Tibial artery (tissue), 4 donors: ENCODE data around the gene LYRM2.

Experiments used
- DNase-seq, 2 donors: peaks; one replicate each; pipeline ENCODE4 v3.0.0-alpha.2; 2019
- H3K27ac ChIP-seq, 2 donors: fragments of 200-600 bp; sonication (generic) in 1 of 2; 1 replicate in 1 of 2; 2 replicates in 1 of 2; pipeline ENCODE4 v1.5.1; 2018 to 2019; ENCODE audit warnings: mild to moderate bottlenecking in 1 of 2
- H3K27me3 ChIP-seq, 2 donors: fragments of 200-600 bp; sonication (generic) in 1 of 2; one replicate each; pipeline versions ENCODE4 v1.5.1 to v1.6.0; 2016 to 2019
- H3K36me3 ChIP-seq, 3 donors: fragments of 200-600 bp; sonication (generic) in 2 of 3; one replicate each; pipeline ENCODE4 v1.5.1; 2016 to 2019; ENCODE audit warnings: mild to moderate bottlenecking in 2 of 3
- H3K4me1 ChIP-seq, 4 donors: fragments of 200-600 bp; sonication (generic) in 2 of 4; 1 replicate in 3 of 4; 2 replicates in 1 of 4; pipeline ENCODE4 v1.5.1; 2016 to 2019
- H3K4me3 ChIP-seq, 2 donors: fragments of 200-600 bp; sonication (generic) in 1 of 2; 1 replicate in 1 of 2; 2 replicates in 1 of 2; pipeline ENCODE4 v1.5.1; 2018 to 2019; ENCODE audit warnings: mild to moderate bottlenecking in 2 of 2
- H3K9me3 ChIP-seq, 3 donors: fragments of 200-600 bp; sonication (generic) in 1 of 3; one replicate each; pipeline ENCODE4 v1.5.1; 2016 to 2019
- CTCF ChIP-seq, 2 experiments: fragments of 200-600 bp in 1 of 2; fragments of 450-650 bp in 1 of 2; IDR thresholded peaks; one replicate each; pipeline ENCODE4 v1.5.1; 2017 to 2019; ENCODE audit warnings: antibody characterized with exemption in 2 of 2, mild to moderate bottlenecking in 1 of 2, moderate library complexity in 1 of 2
- intact Hi-C: fragments of 100-400 bp; cut with DNase I; formaldehyde crosslinking; loops from one replicate; pipeline ENCODE4 v1.15.0; 2023; ENCODE audit warnings: low total_unique reads

The LYRM2 gene

GRCh38 chr6:89680551-89680950 lies 42.0 kb upstream of the LYRM2 start:
- DNase-seq: no peak
- TF ChIP-seq CTCF (IDR thresholded peaks at IDR 0.05): no peak
- Histone ChIP-seq H3K27ac (no peak overlapping the region), H3K27me3 (no peaks in the 10 kb centered on the region), H3K9me3 (no peaks in the 10 kb centered on the region), H3K4me3 (no peak overlapping the region), H3K36me3 (peaks cover 80 to 99% (median 87%) of the 10 kb centered on the region in 3 donors), H3K4me1 (peaks cover 0 to 5% (median 2%) of the 10 kb centered on the region in 4 donors)
- intact Hi-C loops: no loop called here

GRCh38 chr6:89680150-89680549 lies 41.6 kb upstream of the LYRM2 start:
- Histone ChIP-seq H3K9me3 (no peaks in the 10 kb centered on the region), H3K27me3 (no peaks in the 10 kb centered on the region), H3K4me3 (no peak overlapping the region), H3K27ac (no peak overlapping the region), H3K36me3 (peaks cover 80 to 99% (median 87%) of the 10 kb centered on the region in 3 donors), H3K4me1 (peaks cover 0 to 5% (median 2%) of the 10 kb centered on the region in 4 donors)
- DNase-seq: no peak
- TF ChIP-seq CTCF (IDR thresholded peaks at IDR 0.05): no peak
- intact Hi-C loops: no loop called here

GRCh38 chr6:89679215-89680120 lies 40.9 kb upstream of the LYRM2 start:
- no peaks in the 10 kb centered on the region for H3K9me3 ChIP-seq
- H3K36me3 ChIP-seq: peaks cover 80 to 99% (median 87%) of the 10 kb centered on the region in 3 donors
- intact Hi-C loops: no loop called here
- no peak overlapping the region for H3K4me3 ChIP-seq
- H3K27ac ChIP-seq: no peak overlapping the region
- DNase-seq: no peak
- TF ChIP-seq CTCF (IDR thresholded peaks at IDR 0.05): no peak
- H3K27me3 ChIP-seq: no peaks in the 10 kb centered on the region
- peaks cover 0 to 5% (median 2%) of the 10 kb centered on the region in 4 donors for H3K4me1 ChIP-seq

GRCh38 chr6:89678531-89678930 lies 40.0 kb upstream of the LYRM2 start:
- no peak for TF ChIP-seq CTCF (IDR thresholded peaks at IDR 0.05)
- no peak for DNase-seq
- intact Hi-C loops: no loop called here
- peaks cover 0 to 5% (median 2%) of the 10 kb centered on the region in 4 donors for H3K4me1 ChIP-seq
- no peaks in the 10 kb centered on the region for H3K27me3 ChIP-seq
- no peak overlapping the region for H3K27ac ChIP-seq
- no peak overlapping the region for H3K4me3 ChIP-seq
- H3K36me3 ChIP-seq: peaks cover 79 to 99% (median 88%) of the 10 kb centered on the region in 3 donors
- no peaks in the 10 kb centered on the region for H3K9me3 ChIP-seq

GRCh38 chr6:89675949-89676748 lies 37.6 kb upstream of the LYRM2 start:
- Histone ChIP-seq H3K4me3 (no peak overlapping the region), H3K36me3 (peaks cover 67 to 99% (median 94%) of the 10 kb centered on the region in 3 donors), H3K9me3 (no peaks in the 10 kb centered on the region), H3K27me3 (no peaks in the 10 kb centered on the region), H3K27ac (no peak overlapping the region), H3K4me1 (peaks cover 0 to 11% (median 3%) of the 10 kb centered on the region in 4 donors)
- intact Hi-C loops: no loop called here
- DNase-seq: no peak
- TF ChIP-seq CTCF (IDR thresholded peaks at IDR 0.05): no peak
